ENCODE results near the gene SP3. TPM values are rescaled to one million over a fixed set of nuclear protein-coding genes. Genes with fewer than 3 reads are reported as not detected.
A peak's percentile ranks its signal among the peaks of the same experiment; 100 is the strongest.

SP3 gene
- total and polyA plus RNA-seq, 9 of the 15 experiments (the other 6 are each of a cell fraction or from before 2014, with no cell fraction given) = 12.0 to 106 (median 74.9) TPM

DNA sequence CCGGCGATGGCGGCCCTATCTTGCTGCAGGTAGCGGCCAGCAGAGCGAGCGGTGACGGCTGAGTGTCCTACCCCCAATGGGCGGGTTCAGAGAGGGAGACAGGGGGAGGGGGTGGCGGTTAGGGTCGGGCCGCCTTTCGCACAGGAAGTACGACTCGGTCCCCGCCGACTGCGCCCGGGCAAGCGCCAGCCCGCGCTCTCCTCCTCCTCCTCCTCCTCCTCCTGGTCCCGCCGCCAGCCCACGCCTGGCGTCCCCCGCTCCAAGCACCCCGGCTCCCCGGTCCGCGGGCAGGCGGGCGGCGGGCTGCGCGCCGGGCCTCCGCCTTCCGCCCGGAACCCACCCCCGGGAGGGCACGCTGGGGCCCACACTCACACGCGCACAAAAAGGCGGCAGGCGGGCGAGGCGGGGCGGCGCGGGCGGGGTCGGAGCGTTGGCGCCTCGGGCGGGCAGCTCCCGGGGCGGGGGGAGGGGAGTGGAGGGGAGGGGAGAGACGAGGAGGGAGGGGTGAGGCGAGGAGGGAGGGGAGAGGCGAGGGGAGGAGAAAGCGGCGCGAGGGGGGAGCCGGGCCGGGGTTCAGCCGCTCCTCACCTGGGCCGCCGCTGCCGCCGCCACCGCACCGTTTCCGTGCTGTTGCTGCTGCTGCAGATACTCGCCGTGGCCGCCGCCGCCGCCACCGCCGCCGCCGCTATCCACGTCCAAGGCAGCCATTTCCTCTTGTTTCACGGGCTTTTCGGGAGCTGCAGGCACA, 1.2 kb downstream of the SP3 start (continued):
- TF ChIP-seq SAFB2 (IDR thresholded peaks at IDR 0.05; ENCODE audit: borderline replicate concordance, low read depth, low read length, severe bottlenecking) (no peak), PCBP2 (IDR thresholded peaks at IDR 0.05; ENCODE audit: low read depth, low read length, poor library complexity, severe bottlenecking) (peak; percentile 90), RHOXF2B (CRISPR knock-in tag; conservative IDR thresholded peaks at IDR 0.05) (no peak), THRAP3 (IDR thresholded peaks at IDR 0.05; ENCODE audit: borderline replicate concordance) (no peak), ILF3 (IDR thresholded peaks at IDR 0.05; ENCODE audit: borderline replicate concordance) (no peak), ATF1 (CRISPR knock-in tag; IDR thresholded peaks at IDR 0.05) (no peak), ATF1 (tag; IDR thresholded peaks at IDR 0.05) (peak; percentile 74), SP1 (CRISPR knock-in tag; IDR thresholded peaks at IDR 0.05) (0 out of 2 replicates have a peak, but pooled peaks have one; percentile 10), ZFP36 (IDR thresholded peaks at IDR 0.05; ENCODE audit: low read depth, low read length, partially characterized antibody) (no peak), ZNF263 (CRISPR knock-in tag; IDR thresholded peaks at IDR 0.05; ENCODE audit: borderline replicate concordance) (peak; percentile 93), SAP30 (IDR thresholded peaks at IDR 0.05; ENCODE audit: borderline replicate concordance, insufficient read depth, low read depth, low read length, poor library complexity, severe bottlenecking) (peak; percentile 8), NFE2 (IDR thresholded peaks at IDR 0.05; ENCODE audit: low read depth) (no peak), XRCC4 (IDR thresholded peaks at IDR 0.05; ENCODE audit: extremely low read depth, insufficient read depth, insufficient read length) (no peak), IRF2 (CRISPR knock-in tag; IDR thresholded peaks at IDR 0.05) (no peak), KAT7 (CRISPR knock-in tag; IDR thresholded peaks at IDR 0.05; ENCODE audit: borderline replicate concordance) (peak; percentile 87; the same call in 1 of the 2 replicates), ZNF444 (CRISPR knock-in tag; IDR thresholded peaks at IDR 0.05) (peak; percentile 52)
- TF ChIP-seq, protein P1, sequence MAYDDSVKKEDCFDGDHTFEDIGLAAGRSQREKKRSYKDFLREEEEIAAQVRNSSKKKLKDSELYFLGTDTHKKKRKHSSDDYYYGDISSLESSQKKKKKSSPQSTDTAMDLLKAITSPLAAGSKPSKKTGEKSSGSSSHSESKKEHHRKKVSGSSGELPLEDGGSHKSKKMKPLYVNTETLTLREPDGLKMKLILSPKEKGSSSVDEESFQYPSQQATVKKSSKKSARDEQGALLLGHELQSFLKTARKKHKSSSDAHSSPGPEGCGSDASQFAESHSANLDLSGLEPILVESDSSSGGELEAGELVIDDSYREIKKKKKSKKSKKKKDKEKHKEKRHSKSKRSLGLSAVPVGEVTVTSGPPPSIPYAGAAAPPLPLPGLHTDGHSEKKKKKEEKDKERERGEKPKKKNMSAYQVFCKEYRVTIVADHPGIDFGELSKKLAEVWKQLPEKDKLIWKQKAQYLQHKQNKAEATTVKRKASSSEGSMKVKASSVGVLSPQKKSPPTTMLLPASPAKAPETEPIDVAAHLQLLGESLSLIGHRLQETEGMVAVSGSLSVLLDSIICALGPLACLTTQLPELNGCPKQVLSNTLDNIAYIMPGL (CRISPR knock-in tag; IDR thresholded peaks at IDR 0.05) = peak; percentile 95
- TF ChIP-seq, protein P2, sequence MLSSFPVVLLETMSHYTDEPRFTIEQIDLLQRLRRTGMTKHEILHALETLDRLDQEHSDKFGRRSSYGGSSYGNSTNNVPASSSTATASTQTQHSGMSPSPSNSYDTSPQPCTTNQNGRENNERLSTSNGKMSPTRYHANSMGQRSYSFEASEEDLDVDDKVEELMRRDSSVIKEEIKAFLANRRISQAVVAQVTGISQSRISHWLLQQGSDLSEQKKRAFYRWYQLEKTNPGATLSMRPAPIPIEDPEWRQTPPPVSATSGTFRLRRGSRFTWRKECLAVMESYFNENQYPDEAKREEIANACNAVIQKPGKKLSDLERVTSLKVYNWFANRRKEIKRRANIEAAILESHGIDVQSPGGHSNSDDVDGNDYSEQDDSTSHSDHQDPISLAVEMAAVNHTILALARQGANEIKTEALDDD (IDR thresholded peaks at IDR 0.05) = no peak
- TF ChIP-seq, protein P3, sequence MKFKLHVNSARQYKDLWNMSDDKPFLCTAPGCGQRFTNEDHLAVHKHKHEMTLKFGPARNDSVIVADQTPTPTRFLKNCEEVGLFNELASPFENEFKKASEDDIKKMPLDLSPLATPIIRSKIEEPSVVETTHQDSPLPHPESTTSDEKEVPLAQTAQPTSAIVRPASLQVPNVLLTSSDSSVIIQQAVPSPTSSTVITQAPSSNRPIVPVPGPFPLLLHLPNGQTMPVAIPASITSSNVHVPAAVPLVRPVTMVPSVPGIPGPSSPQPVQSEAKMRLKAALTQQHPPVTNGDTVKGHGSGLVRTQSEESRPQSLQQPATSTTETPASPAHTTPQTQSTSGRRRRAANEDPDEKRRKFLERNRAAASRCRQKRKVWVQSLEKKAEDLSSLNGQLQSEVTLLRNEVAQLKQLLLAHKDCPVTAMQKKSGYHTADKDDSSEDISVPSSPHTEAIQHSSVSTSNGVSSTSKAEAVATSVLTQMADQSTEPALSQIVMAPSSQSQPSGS (CRISPR knock-in tag; IDR thresholded peaks at IDR 0.05) = no peak
- TF ChIP-seq, protein P4, sequence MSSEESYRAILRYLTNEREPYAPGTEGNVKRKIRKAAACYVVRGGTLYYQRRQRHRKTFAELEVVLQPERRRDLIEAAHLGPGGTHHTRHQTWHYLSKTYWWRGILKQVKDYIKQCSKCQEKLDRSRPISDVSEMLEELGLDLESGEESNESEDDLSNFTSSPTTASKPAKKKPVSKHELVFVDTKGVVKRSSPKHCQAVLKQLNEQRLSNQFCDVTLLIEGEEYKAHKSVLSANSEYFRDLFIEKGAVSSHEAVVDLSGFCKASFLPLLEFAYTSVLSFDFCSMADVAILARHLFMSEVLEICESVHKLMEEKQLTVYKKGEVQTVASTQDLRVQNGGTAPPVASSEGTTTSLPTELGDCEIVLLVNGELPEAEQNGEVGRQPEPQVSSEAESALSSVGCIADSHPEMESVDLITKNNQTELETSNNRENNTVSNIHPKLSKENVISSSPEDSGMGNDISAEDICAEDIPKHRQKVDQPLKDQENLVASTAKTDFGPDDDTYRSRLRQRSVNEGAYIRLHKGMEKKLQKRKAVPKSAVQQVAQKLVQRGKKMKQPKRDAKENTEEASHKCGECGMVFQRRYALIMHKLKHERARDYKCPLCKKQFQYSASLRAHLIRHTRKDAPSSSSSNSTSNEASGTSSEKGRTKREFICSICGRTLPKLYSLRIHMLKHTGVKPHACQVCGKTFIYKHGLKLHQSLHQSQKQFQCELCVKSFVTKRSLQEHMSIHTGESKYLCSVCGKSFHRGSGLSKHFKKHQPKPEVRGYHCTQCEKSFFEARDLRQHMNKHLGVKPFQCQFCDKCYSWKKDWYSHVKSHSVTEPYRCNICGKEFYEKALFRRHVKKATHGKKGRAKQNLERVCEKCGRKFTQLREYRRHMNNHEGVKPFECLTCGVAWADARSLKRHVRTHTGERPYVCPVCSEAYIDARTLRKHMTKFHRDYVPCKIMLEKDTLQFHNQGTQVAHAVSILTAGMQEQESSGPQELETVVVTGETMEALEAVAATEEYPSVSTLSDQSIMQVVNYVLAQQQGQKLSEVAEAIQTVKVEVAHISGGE (CRISPR knock-in tag; IDR thresholded peaks at IDR 0.05) = peak; percentile 89 to 97 (median 96)

All from K562 (cell line).